Measurements from ENCODE around the gene ANK3.

ANK3 gene

DNA sequence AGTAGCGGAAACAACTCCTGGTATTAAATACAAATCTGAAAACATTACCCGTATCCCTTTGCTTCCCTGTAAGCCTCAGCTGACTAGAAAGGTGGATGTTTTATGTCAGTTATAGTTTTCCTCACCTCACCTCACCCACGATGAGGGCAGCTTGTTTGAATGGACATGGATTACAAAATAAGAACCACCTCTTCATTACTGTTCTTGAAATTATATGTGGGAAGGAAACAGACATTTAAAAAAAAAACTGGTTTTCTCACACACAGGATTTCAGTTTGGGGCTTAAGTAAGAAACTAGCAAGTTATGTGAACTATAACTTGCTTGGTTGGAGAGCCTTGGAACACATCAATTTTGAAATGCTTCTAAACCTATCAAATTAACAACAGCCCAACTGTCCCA lies 250.4 kb downstream of the ANK3 start:
- DNase-seq (ENCODE audit: low read depth): peak; percentile 32

- no peak for DNase-seq (ENCODE audit: low read depth)
Measured at GRCh38 chr10:60138842-60139241, 250.8 kb downstream of the ANK3 start.

- DNase-seq (ENCODE audit: low read depth): no peak
Measured at GRCh38 chr10:60138026-60138425, 251.6 kb downstream of the ANK3 start.

DNA sequence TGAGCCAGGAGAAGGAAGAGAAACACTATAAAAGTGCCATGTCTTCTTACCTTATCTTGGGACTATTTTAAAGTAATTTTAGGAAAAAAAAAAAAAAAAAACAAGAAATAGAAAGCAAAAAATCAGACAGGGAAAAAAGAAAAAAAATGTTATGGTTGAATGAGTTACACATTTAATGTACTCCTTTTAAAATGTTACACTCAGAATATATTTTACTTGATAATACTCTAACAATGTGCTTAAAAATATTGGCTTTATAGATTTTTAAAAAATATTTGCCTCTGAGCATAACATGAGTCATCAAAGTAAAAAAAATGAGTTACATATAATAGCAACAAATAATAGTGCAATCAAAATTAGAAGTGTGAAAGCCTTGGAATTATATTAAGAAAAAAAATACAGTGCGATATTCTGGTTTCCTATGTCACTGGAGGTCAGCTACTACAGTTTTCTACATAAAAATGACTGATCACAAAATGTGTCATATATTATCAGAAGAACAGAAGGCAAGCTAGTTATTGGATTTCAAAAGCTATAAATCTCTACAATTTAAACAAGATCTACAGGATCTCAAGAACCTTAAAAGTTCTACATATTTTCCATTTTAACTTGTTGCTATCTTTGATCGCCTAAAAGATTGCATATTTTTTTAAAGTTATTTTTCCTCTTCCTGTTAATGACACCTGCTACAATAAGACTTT lies 252.2 kb downstream of the ANK3 start:
- DNase-seq (ENCODE audit: low read depth): no peak

DNA sequence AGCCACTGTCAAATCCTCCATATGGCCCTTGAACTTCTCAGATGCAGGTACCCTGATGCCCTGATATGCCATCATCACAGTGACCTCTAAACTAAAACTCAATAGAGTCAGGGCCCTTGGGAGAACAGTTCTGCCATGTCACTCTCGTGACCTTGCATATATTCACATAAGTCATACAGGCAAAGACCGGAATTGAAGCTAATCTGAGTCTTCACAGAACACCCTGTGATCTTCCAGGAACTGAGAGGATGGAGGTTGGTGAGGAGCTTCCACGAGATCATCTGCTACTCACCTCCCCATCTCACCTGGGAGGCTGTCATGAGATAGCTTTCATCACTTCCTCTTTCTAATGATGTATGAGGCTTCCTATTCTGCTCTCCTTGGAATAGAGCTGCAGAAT lies 254.7 kb downstream of the ANK3 start:
- DNase-seq (ENCODE audit: low read depth): no peak

DNA sequence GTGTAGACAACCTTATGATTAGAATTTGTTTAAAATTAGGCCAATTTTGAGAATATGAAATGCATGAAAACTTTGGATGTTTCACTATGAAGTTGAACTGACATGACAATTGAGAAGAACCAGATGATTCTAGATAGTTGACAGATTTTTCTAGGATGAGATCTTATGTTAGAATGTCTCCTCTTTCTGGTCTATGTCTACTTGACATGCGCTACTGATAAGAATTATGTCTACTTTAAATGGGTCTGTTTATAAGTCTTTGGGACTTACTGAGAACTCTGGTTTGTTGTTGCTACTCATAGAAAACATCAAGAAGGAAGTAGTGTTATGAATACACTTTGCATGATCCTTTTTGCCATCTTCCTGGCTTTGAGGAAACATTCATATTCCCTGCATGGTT lies 255.1 kb downstream of the ANK3 start:
- peak; percentile 90 for DNase-seq (ENCODE audit: low read depth)

DNA sequence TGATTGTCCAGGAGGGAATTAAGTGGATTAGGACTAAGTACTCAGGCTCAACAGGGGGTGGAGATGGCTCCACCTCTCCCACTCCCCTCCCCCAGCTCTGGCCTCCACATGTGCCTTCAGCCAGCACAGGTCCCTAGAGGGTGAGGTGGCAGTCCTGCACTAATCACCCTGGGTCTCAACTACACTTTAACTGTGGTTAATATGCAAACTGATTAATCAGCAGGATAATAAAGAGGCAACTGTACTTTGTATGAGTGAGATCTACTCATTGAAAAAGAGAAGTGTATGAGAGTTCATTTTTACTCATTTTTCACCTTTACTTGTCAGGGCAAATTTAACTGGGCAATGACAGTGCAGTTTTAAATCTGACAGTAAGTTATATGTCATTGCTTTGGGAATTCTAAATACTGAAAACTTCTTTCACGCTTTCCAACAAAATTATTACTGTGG lies 259.5 kb downstream of the ANK3 start:
- DNase-seq (ENCODE audit: low read depth): no peak

DNA sequence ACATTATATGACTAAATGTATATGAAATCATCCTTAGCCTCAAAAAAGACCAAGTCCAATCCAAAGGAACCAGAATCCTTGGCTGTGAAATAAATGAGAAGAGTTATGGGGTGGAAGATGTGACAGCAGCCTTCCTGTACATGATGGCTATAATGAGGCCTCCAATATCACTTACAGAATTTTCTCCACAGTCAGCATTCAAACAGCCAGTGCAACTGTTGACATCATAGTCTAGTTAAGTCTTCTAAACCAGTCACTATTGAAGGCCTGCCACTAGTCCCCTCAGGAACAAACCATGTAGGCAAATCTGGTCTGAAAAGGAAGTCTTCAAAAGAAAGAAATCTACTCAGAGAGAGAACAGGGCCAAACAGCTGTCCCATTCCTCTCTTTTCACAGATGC lies 263.8 kb downstream of the ANK3 start:
- no peak for DNase-seq (ENCODE audit: low read depth)

- DNase-seq (ENCODE audit: low read depth): no peak
Measured at GRCh38 chr10:60124536-60124935, 265.1 kb downstream of the ANK3 start.

DNA sequence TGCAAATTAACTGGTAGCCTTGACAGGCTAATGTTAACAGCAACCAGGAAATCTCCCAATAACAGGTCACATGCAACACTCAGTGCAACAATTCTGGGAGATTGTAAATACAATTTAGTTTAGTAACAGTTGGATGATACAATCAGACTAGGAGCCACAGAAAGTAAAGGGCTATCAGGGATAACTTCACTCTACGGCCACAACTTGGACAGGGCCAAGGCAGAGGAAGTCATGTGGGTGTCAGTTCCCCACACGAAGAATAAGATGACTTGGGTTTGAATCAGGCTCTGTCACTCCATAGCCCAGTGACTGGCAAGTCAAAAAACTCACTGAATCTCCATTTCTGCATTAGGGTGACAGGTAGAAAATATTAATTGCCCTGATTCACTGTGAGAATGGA lies 266.0 kb downstream of the ANK3 start:
- peak; percentile 17 for DNase-seq (ENCODE audit: low read depth)

GRCh38 chr10:60123172-60123571 lies 266.5 kb downstream of the ANK3 start:
- peak; percentile 78 for DNase-seq (ENCODE audit: low read depth)

- no peak for DNase-seq (ENCODE audit: low read depth)
Measured at GRCh38 chr10:60122190-60122589, 267.5 kb downstream of the ANK3 start.

DNA sequence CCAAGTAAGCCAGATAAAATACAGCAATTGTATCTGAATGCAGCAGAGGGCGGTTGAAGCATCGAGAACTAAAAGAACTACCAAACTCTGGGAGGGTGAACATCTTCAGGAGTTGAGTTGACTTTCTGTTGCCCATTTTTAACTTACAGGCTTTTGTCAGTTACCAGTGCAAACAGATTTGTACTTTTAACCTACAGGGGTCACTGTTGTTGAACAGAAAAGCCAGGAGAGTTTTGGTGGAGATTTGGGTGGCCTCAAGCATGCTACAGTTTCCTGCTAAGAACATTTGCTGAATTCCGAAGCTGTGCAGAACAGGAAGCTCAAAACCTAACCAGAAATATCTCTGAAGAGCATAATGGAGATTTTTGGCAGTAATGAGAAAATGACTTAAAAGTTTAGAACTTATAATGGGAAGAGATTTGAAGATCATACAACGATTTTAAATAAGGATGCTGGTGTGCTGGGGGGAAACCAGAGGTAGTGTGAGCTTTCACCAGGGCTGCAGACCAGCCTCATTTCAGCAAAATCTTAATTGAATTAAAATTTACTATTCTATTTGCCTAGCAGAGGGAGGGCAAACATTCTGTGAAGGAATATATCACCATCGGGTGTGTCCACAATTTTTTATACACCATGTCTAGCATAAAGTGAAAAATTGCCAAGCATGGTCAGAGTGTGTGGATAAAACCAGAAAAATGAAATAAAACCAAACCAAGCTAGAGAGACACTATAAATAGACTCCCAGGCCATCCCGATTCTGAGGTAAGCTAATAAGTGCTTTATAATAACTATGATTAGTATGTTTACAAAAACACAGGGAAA lies 274.7 kb downstream of the ANK3 start:
- peak; percentile 65 for DNase-seq (ENCODE audit: low read depth)

DNA sequence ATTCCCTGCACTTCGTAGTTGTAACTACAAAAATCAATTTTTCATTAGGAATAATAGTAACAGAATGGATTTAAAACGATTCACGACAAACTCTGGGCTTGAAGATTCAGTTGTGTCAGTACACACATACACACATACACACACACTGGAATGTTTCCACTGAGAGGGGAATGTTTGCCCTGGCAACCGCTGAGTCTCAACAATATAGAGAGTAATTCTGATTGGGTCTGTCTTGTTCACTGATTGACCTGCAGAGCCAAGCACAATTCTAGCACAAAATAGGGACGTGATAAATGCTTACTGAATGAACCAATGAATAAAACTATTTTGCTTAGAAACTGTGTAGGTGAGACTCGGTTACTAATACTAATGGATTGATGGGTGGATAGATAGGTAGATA lies 278.9 kb downstream of the ANK3 start:
- DNase-seq (ENCODE audit: low read depth): no peak

DNA sequence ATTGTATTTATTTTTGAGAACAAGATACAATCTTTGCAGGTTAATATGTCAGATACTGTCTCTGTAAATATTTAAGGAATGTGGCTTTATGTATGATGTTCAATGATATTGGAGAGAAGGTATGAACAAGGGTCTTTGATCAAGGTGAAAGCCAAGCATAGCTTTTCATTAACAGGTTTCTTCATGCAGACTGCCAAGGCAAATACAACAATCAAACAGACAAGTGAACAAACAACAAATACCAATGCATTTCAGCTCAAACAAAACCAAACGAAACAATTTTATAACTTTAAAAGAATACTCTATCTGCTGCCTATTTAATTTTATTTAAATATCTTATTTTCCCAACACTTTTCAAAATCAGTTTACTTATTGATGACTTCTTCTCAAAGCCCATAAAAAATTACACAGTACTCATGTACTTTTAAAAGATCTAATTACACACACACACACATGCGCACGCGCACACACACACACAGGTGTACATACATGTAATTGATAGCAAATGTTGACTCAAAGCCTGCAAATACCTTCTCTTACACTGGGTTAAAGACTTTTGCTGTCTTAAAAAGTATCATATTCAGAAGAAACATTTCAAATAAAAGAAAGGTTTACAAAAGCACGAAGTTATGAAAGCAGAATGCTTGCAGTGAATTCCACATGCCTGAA lies 282.2 kb downstream of the ANK3 start:
- no peak for DNase-seq (ENCODE audit: low read depth)

- peak; percentile 11 for DNase-seq (ENCODE audit: low read depth)
Measured at GRCh38 chr10:60105295-60105695, 284.4 kb downstream of the ANK3 start.

DNA sequence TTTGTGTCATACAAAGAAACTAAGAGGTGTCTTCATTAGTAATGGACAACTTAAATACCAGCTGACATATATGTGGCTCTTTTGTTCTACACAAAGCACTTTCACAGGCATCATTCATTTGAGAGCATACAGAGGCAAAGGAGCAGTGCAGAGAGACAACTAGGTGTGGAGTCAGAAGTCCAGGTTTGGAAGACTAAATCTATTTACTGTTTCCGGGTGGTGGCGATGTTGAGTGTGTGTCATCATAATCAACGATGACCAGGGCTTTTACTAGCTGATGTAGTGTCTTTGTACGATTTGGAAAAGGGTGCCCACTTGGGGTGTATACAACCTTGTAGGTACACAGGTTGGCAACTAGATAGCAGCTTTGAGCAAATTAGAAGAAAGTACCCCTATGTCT lies 287.9 kb downstream of the ANK3 start:
- no peak for DNase-seq (ENCODE audit: low read depth)

DNA sequence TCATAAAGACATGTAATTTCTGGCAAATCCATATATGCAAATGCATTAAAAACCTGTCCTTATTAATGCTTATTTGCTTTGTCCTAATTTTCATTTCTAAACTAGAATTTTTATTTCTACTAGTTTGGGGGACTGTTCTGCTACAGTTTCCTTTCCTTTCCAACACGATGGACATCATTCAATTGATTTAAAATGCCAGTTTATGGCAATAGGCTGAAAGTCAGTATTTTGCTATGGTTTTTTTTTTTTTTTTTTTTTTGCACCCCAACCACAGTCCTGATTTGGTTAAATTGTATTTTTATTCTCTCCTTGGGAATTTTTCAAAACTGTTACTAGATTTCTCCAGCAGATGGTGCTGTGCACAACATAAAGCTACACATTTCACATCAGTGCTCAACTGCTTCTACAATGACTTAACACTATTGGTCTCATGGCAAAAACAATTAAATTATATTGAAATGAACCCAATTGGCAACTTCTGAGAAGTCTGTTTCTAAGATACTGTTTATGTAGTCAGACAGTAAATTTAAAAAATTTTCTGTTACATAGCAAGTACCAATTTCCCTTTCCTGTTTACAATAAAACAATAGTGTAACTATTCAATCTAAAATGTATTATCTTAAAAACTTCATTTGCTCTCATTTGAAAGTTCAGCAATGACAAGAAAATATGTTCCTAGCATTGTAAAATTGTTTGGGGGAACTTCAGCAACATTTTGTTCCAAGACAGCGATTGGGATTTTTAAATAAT lies 289.5 kb downstream of the ANK3 start:
- peak; percentile 62 for DNase-seq (ENCODE audit: low read depth)

DNA sequence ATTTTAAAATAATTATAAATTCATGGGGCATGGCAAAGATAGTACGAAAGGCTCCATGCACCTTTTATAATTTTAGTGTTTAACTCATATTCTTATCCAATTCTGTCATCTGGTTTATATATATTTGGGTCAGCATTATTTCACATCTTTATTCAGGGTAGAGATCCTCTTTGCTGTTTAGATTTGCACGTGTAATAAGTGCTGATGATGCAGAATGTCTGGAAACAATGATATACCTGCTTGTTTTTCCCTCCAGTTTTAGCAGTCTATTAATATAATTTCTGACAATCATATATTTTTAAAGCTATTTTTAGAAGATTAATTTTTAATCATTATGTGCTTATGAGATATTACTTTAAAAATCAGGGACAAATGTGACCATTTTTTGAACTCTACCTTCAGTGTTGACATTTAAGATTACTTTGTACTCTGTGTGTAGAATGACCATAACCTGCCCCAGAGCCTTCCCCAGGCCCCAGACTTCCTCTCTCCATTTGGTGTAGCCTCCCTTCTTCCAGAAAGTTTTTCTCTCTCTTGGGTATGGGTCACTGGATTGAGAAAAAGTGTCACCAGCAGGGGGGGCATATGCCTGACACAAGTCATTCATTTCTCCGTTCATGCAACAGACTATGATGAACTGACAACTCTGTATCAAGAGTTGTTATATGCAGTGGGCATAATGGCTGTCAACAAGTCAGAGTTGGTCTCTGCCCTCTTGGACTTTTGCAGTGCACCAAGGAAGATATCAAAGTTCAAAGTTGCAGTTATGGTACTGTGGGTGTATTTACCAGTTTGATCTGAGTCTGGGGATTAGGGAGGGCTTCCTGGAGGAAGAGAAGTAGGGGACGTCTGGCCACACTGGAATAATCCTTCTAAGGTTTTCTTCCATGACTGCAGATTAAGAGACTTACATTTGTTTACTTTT lies 290.7 kb downstream of the ANK3 start:
- no peak for DNase-seq (ENCODE audit: low read depth)

- peak; percentile 12 for DNase-seq (ENCODE audit: low read depth)
Measured at GRCh38 chr10:60096761-60097513, 292.7 kb downstream of the ANK3 start.

Measured in amniotic epithelial cell (primary cell).